Omental fat pad (tissue), 4 donors: ENCODE data around the gene GREM2. TPM values are rescaled to one million over a fixed set of nuclear protein-coding genes. Genes with fewer than 3 reads are reported as not detected.

Experiments
- ATAC-seq: fragments of 150-250 bp; one replicate; pipeline ENCODE4 v1.9.1; 2016; ENCODE audit warnings: mild to moderate bottlenecking, moderate library complexity; ENCODE audit not compliant: low FRiP score
- DNase-seq: peaks from one replicate; pipeline ENCODE4 v3.0.0-alpha.2; 2019; ENCODE audit warnings: low spot score
- total RNA-seq, 4 donors: library from RNA; depleted of rRNA; stranded (reverse); fragments of >200 nt; gene quantifications; one replicate each; pipeline ENCODE4 v1.1.0, GENCODE V29; 2016
- TF ChIP-seq, protein P1 (sequence below), 3 donors: fragments of 450-650 bp; IDR thresholded peaks; one replicate each; pipeline ENCODE4 v1.5.1; 2016 to 2017; ENCODE audit warnings: antibody characterized with exemption in 3 of 3, mild to moderate bottlenecking in 3 of 3, moderate library complexity in 2 of 3

Gene GREM2
- total RNA-seq, 4 donors from 2014 or later: 0.09 to 0.36 (median 0.16) TPM; not detected in 1

GRCh38 chr1:240474133-240474614 is 137.8 kb downstream of the GREM2 start:
- DNase-seq (no peak), ATAC-seq (no peak)
- TF ChIP-seq, protein P1, sequence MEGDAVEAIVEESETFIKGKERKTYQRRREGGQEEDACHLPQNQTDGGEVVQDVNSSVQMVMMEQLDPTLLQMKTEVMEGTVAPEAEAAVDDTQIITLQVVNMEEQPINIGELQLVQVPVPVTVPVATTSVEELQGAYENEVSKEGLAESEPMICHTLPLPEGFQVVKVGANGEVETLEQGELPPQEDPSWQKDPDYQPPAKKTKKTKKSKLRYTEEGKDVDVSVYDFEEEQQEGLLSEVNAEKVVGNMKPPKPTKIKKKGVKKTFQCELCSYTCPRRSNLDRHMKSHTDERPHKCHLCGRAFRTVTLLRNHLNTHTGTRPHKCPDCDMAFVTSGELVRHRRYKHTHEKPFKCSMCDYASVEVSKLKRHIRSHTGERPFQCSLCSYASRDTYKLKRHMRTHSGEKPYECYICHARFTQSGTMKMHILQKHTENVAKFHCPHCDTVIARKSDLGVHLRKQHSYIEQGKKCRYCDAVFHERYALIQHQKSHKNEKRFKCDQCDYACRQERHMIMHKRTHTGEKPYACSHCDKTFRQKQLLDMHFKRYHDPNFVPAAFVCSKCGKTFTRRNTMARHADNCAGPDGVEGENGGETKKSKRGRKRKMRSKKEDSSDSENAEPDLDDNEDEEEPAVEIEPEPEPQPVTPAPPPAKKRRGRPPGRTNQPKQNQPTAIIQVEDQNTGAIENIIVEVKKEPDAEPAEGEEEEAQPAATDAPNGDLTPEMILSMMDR (IDR thresholded peaks at IDR 0.05): no peak

GRCh38 chr1:240468656-240469055 is 143.3 kb downstream of the GREM2 start:
- TF ChIP-seq, protein P1 (IDR thresholded peaks at IDR 0.05): no peak
- DNase-seq: no peak
- no peak for ATAC-seq

DNA sequence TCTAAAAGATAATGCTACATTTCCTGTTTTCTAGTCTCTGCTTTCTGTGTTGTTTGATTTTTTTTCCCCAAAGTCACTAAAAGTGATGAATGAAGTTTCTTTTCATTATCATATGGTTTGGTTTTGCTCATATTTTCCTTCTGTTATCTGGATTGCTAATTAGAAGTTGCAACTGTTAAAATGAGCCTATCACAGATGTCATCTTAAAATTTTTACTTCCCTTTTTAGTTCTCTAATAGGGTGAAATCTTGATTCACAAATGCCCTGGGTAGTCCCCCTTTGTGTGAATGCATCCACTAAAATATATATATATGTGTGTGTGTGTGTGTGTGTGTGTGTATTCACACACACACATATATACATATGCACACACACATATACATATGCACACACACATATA is 144.1 kb downstream of the GREM2 start:
- TF ChIP-seq, protein P1 (IDR thresholded peaks at IDR 0.05): no peak

DNA sequence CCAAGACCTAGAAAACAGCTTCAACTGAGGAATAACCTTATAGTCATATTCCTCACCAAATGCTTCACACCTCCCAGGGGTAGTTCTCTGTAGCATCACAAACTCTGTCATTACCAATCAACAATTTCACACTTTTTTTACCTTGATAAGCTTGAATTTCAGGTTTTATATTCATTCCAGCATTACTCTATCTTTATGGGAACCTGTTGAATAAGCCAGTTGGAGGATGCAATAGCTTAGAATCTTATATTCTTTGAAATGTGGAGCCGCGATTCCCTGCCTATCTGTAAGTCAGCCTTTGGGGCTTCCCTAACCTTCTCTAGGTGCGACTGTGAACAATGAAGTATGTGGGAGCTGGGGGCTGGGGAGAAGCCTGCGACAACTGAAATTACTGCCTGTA is 145.4 kb downstream of the GREM2 start:
- TF ChIP-seq, protein P1 (IDR thresholded peaks at IDR 0.05): no peak
- DNase-seq: no peak

More for the DNA sequence above, 144.1 kb downstream of the GREM2 start:
- DNase-seq: no peak
- ATAC-seq: no peak

GRCh38 chr1:240465531-240465940 is 146.4 kb downstream of the GREM2 start:
- no peak for DNase-seq
- no peak for ATAC-seq
- TF ChIP-seq, protein P1 (IDR thresholded peaks at IDR 0.05): no peak

More for the DNA sequence above, 145.4 kb downstream of the GREM2 start:
- no peak for ATAC-seq

GRCh38 chr1:240464099-240464498 is 147.9 kb downstream of the GREM2 start:
- no peak for DNase-seq
- TF ChIP-seq, protein P1 (IDR thresholded peaks at IDR 0.05): no peak
- ATAC-seq: no peak

GRCh38 chr1:240462766-240463395 is 149.1 kb downstream of the GREM2 start:
- TF ChIP-seq, protein P1 (IDR thresholded peaks at IDR 0.05): no peak
- ATAC-seq: no peak
- no peak for DNase-seq
